NCI-H2196 (cell line): ENCODE measurements around the gene SEC22B.
"Not testable (repeated sequence)": the region's sequence is repeated elsewhere in the genome, so short reads cannot be mapped to it uniquely, and the experiment has no call there.

ENCODE experiments used
- DNase-seq: peaks from one replicate; lab custom pipeline; 2025; ENCODE audit not compliant: unreplicated experiment; lab: John Stamatoyannopoulos, UW

SEC22B gene

DNA sequence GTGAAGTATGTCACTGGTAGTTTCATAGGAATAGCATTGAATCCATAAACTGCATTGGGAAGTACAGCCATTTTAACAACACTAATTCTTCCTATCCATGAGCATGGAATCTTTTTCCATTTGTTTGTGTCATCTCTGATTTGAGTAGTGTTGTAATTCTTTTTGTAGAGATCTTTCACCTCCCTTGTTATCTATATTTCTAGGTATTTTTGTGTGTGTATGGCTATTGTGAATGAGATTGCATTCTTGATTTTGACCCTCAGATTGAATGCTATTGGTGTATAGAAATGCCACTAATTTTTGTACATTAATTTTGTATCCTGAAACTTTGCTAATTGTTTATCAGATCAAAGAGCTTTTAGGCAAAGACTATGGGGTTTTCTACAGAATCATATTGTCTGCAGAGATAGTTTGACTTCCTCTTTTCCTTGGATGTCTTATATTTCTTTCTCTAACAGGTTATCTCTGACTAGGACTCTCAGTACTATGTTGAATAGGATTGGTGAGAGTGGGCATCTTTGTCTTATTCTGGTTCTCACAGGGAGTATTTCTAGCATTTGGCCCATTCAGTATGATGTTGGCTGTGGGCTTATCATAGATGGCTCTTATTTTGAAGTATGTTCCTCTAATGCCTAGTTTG, 26.8 kb downstream of the SEC22B start:
- not testable (repeated sequence) for DNase-seq

DNA sequence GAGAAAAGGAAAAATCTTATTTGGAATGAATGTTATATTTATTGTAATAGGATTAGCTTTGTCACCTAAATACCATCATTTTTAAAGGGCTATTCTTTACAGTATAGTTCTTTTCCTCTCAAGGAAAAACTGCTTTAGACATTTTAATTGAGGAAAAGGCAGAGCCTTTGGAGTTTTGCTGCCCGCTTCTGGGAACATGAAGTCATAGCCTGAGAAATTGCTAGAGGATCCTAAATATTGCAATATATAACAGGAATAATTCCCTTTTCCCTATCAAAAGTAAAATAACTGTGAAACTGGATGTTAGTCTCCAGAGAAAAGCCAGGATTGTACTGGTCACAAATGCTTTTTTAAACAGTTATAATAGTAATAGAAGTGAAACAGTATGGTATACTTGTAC, 30.5 kb downstream of the SEC22B start:
- not testable (repeated sequence) for DNase-seq

DNA sequence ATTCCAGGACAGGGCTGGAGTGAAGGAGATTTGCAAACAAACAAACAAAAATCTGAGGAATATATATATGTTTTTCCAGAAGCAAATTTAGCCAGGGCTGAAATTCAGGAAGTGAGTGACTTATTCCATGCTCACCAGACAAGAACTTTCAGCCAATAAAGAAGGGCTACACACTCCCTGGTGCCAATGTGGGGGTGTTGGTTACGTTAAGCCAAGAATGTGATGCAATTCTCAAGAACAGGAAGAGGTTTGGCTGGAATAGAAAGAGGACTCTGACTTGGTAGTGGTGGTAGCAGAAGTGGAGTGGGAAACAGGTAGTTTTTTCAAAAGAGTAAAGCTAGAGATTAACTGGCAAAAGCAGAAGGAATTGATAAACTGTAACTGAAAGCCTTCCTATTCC, 31.7 kb downstream of the SEC22B start:
- not testable (repeated sequence) for DNase-seq

DNA sequence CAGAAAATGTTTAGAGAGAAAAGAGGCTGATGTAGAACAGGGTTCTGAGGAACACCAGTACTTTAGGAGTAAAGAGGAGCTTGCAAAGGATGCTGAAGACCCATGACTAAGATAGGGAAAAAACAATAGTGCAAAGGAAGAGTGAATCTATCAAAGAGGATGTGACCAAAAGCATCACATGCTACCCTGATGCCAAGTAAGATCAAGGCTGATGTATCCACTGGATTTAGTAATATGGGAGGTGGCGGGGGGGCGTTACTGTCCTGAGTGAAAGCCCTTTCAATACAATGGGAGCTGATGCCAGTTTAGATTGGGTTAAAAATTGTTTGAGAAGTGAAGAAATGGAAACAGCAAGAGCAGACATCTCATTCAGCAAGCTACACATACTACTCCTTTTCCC, 32.2 kb downstream of the SEC22B start:
- DNase-seq = not testable (repeated sequence)

DNA sequence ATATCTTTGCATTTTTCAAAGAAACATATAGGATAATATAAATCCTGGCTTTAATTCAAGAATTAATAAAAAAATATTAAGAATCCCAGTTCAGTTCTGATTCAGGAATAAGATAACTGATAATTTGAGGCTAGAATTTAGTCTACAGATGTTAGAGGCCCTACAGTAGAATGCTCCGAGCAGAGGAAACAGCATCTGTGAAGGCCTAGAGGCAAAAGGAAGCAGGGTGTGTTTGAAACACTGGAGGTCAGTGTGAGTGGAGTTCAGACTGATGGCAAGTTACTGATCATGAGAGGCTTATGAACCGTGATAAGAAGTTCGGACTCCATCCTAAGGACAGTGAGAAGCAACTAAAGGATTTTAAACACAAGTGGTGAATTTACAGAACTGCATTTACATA, 33.0 kb downstream of the SEC22B start:
- not testable (repeated sequence) for DNase-seq

DNA sequence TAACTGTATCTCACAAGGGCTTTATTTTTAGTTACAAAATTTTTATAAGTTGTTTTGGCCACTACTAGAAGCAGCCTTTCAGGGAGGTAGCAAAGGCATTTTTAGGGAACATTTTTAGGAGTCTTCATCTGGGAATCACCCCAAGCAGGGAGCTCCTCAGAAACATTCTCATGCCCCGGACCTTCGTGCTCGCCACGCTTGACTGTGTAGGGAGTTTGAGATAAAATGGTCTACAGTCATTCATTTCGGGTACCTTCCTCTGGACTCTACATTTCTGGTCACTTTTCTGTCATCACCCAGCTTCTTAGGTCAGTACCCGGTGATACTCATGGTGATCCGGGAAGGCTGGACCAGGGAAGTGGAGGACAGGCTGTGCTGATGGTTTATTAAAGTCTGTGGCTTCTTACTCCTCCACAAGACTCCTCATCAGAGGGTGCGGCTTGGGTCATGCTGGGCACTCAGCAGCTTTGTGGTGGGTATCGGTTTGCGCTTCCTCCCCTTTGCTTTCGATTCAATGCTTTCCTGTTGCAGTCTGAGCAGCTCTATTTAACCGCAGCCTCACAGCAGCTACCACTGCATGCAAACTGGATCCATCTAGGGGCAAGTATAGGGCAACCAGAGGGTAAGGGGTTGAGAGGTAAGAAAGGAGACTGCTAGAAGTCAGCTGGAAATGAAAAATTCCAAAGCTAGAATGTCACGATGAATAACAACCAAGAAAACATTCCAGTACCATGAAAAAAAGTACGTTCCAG, 33.6 kb downstream of the SEC22B start:
- not testable (repeated sequence) for DNase-seq

DNA sequence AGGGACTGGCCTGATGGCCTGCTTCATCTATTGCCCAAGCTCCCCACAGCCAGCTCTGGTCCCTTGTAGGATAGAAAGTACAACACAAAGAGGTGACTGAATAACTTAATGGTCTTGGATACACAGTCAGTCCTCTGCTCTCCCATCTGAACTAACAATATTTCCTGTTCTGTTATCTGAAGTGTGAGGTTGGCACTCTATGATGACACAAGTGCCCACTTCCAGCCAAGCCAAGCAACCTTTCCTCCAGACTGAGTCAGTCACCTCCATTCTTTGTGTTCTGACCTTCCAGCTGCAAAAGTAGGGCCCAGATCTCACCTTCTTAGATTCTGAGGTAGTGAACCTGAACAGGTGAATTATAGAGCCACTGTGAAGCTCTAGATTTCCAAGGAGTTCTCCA, 34.5 kb downstream of the SEC22B start:
- not testable (repeated sequence) for DNase-seq

DNA sequence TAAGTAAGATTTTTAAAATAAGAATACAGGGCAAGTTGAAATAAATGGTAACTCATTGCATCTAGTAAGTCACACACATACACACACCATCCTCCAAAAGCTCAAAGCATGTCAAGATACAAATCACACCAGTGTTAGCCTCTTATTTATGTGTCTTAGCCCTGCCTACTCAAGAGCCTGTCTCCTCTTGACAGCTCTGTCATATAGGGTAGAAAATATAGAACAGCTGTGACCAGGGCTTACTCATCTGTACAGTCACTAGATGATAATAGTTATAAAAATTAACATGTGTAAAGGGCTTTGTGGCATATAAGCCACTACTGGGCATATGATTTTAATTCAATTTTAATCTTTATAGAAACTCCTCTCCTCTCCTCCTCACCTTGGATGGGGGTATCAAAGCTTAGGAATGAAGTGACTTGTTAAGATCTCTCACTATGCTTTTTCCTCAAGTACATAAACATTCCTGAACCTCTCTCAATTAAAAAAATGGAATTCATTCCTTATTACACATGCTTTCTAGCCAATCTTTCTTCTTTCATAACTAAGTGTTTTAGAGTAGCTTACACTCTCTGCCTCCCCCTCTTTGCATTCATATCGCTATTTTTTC, 35.6 kb downstream of the SEC22B start:
- not testable (repeated sequence) for DNase-seq

DNA sequence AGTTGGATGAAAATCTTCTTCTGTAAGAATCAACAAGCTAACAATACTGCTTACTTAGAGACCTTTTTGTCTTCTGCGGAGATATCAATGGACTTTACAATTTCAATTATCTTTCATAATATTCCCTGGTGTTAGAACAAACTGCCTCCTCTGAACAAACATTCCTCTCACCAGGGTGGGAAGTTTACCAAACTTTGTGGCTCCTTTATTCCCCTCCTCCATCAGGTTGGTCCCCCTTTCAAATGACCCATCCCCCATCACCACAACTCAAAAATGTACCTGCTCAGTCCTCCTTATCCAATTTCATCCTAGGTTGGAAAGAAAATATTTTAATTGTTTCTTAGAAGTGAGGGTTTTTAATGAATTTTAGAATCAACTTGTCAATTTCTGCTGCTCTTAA, 40.2 kb downstream of the SEC22B start:
- not testable (repeated sequence) for DNase-seq

DNA sequence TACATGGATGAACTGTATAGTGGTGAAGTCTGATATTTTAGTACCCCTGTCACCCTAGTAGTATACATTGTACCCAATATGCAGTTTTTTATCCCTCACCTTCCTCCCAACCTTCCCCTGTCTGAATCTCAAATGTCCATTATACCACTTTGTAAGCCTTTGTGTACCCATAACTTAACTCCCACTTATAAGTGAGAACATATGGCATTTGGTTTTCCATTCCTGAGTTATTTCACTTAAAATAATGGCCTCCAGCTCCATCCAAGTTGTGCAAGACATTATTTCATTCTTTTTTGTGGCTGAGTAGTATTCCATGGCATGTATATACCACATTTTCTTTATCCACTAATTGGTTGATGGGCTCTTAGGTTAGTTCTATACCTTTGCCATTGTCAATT, 42.4 kb downstream of the SEC22B start:
- not testable (repeated sequence) for DNase-seq

DNA sequence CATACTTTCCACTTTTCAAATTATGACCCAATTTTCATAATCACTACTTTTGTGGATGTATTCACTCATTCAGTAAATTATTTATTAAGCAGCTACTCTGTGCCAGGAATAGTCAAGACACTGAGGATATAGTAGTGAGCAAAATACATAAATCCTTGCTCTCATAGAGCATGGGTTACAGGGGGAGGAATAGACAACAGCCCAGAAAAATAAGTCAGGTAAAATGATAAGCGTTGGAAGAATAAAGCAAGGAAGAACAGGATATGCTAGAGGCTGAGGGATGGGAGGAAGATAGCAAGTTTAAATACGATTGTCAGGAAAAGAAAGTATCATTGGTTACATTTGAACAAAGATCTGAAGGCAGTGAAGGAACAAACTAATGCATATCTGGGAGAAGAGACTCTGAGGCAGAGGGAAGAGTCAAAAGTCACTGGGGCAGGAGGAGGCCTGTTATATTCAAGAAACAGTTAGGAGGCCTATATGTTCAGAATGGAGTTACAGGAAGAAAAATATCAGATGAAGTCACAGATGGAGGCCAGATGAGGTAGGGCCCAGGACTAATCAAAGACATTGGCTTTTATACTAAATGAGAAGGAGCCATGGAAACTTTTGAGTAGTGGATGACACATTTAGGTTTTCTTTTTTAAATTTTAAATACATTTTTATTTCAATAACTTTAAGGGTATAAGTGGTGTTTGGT, 42.9 kb downstream of the SEC22B start:
- no peak for DNase-seq

DNA sequence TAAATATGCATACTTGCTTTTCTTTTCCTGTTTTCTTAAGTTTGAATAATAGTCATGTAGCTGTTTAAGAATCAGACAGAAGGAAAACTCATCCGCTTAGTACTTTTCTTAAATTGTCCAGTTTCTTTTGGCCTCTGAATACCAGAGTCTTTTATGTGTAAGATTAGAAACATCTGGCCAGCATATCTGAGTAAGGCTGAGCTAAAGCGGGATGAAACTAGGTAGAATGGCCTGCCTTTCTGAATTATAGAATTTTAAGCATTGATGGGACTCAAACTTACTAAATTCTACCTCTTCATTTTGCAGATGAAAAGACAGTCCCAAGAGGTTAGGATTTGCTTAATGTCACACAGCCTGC, 43.9 kb downstream of the SEC22B start:
- not testable (repeated sequence) for DNase-seq

DNA sequence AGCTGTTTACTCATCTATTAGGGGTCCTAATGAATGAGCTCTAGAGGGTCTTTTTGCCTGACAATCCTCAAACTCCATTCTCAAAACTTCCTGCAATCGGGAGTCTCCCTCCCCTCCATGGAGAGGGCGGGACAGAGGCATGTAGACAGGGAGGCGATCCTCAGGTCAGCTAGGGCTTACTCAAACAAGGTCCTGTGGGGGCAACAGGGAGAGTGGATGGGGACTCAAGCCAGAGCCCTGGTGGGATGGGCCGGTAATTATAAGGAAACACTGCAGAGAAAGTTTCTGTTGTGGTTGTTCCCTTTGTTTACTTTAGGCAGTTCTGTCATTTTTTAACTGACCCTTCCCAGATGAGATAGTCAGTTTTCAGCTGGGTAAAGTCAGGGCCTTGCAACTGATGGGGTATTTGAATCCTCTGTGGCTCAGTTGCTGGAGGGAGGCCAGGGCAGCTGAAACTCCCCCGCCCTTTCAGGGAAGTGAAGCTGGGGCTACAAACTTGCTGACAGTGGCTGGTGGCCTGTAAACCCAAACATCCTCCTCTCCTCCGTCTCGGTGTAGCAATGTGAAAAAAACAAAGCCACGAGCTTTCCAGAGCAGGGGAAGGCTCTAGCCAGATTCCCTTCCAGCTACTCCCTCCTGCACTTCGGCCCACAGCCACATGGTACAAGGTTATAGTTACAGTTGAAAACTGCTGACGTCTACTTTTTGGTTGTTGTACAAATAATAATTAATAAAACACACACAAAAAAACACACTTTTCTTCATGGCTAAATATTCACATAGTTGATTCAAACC, 44.5 kb downstream of the SEC22B start:
- DNase-seq = not testable (repeated sequence)

DNA sequence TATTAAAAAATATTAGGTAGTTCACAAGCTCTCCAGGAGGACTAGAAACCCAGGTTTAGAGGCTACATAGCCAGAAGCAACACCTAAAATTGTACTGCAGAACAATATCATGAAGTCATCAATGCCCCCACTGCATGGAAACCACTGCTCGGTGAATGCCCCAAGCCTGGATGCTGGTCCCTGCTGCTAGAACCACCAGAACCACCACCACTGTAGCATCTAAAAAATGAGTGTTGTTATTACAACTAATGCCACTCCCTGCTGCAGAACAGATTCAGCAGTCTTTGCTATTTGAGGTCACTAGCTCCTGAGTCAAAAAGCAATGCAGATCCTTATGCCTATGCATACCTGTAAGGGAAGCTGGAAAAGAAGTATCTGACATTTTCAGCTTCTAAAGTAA, 48.4 kb downstream of the SEC22B start:
- DNase-seq = not testable (repeated sequence)

DNA sequence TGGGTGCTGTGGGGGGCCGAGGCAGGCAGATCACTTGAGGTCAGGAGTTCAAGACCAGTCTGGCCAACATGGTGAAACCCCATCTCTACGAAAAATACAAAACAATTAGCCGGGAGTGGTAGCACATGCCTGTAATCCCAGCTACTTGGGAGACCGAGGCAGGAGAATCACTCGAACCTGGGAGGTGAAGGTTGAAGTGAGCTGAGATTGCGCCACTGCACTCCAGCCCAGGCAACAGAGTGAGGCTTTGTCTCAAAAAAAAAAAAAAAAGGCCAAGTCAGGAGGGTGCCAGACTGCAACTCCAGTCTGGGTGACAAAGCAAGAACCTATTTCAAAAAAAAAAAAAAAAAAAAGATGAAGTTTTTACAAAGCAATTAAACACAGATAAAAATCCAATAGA, 50.1 kb downstream of the SEC22B start:
- DNase-seq = not testable (repeated sequence)

DNA sequence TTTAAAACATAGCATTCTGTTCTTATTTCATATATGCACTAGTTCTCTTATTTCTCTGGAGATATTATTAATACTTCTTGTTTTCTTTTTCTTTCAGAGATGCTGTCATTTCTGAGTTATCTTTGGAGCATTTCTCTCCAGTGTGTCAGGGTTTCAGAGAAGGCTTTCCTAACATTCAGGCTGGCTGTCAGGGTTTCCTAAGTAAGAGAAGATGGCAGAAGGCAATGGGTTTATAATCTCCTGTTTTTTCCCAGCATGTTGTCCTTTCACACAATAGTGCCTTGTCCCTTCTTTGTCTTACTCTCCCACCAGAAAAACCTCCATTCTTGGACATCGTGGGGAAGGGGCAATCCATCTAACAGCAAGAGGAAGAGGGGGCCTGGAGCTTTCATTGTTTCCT, 51.7 kb downstream of the SEC22B start:
- DNase-seq = not testable (repeated sequence)

DNA sequence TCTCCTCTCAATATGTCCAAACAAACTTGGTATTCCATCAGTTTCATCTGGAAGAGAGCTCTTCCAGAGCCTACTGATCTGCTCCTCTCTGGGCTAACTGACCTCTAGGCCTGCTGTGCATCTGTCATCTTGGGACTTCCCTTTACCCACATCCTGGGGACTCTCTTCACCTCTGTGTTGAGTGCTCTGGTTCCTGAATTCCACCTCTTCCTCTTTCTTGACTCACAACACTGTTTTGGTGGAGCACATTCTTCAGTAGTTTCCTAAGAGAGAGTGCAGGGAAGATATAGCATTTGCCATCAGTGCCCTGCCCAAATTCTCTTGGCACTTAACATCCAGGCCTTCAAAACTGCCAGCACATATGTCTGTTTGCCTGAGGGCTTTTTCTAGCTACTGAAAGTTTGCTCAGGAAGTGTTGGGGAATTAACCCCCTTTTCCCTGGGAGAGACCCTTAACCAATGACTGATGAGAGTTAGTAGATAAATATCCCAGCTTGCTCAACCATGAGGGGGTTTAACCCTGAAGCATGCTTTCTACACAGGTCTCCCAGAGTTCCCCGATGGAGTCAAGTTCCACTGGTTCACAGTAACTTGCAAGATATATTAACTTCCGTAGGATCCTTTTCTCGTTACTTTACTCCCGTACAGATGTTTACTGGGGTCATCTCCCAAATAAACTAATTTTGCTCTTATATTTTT, 52.4 kb downstream of the SEC22B start:
- not testable (repeated sequence) for DNase-seq

DNA sequence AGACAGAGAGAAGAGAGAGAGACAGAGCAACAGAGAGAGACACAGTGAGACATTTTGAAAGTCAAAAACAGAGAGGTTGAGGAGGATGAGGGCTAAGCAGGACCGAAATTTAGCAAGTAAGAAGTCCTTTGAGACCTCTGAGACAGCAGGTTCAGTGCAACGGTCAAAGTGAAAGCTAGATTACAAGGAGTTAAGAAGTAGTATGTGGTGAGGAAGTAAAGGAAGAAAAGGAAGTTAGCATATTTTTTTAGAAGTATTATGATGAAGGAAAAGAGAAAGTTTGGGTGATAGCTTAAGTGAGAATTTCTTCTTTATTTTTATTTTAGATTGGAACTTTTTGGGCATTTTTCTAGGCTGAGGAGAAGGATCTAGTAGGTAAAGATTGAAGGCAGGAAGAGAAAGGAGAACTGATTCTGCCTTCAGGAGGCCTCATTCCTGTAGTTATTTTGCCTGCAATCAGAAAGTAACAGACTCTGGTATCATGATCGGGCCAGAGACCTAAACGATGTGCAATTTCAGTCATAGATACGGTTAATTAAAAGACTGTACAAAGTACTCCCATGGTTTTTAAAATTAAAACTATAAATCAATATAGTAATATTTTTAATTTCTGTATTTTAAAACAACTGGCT, 53.9 kb downstream of the SEC22B start:
- not testable (repeated sequence) for DNase-seq

DNA sequence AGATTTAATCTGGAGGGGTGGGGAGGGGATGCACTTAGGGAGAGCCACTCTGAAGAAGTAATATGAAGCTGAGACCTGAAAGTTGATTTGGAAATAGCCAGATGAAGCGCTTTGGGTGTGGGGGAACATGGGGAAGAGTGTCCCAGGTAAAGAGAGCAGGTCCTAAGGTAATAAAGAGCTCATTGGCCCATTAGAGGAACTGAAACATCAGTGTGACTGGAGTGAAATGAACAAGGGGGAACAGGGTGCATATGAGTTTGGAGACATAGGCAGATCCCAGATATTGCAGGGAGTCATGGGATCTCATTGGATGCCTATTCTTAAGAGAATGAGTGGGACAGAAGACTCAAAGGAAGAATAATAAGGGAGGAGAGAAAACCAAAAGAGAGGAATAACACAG, 54.5 kb downstream of the SEC22B start:
- DNase-seq = not testable (repeated sequence)

DNA sequence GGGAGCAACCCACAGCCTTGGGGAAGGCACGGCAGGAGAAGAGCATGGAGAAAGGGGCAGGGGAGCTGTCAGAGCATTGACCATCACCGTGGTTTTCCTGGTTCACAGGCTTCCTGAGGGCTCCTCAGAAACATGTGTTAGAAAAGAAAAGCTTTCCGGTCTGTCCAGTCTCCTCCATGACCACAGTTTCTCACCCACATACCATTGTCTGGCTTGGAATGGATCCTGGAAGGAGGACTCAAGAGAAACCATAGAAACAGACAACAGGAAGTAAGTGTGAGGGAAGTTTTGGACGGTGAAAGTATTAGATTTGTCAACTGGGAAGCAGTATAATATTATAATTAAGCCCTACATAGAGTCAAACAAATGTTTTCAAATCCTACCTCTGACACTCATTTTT, 55.8 kb downstream of the SEC22B start:
- DNase-seq = not testable (repeated sequence)
